H1 (cell line): ENCODE data around the gene ZNF839. TPM values are rescaled to one million over a fixed set of nuclear protein-coding genes. Genes with fewer than 3 reads are reported as not detected.
A peak's percentile ranks its signal among the peaks of the same experiment; 100 is the strongest.

Experiments
- ATF3 ChIP-seq: IDR thresholded peaks from 2 replicates; pipeline ENCODE4 v1.6.1; 2011; ENCODE audit warnings: low read depth, mild to moderate bottlenecking, low read length; ENCODE audit not compliant: insufficient read depth
- CBX8 ChIP-seq: fragments of 300-800, 300-1000 bp; sonication (generic); IDR thresholded peaks from 2 replicates; pipeline ENCODE4 v1.7.1; 2016; ENCODE audit warnings: low read depth, low read length, borderline replicate concordance
- EZH2 ChIP-seq: fragments of 200-600 bp; sonication (generic); IDR thresholded peaks from 2 replicates; pipeline ENCODE4 v1.7.1; 2012; ENCODE audit warnings: low read depth, mild to moderate bottlenecking, moderate library complexity, low read length, inconsistent platforms; ENCODE audit not compliant: severe bottlenecking
- KDM5A ChIP-seq: fragments of 200-600 bp; IDR thresholded peaks from 2 replicates; pipeline ENCODE4 v1.7.1; 2012; ENCODE audit warnings: mild to moderate bottlenecking, low read length, inconsistent platforms, mixed read lengths
- MAFK ChIP-seq: IDR thresholded peaks from 2 replicates; pipeline ENCODE4 v1.6.1; 2012; ENCODE audit warnings: low read depth, mild to moderate bottlenecking, improper control_type of control experiment, low read length
- MAX ChIP-seq: IDR thresholded peaks from 2 replicates; pipeline ENCODE4 v1.6.1; 2012; ENCODE audit warnings: inconsistent platforms
- POLR2AphosphoS5 ChIP-seq: IDR thresholded peaks from 2 replicates; pipeline ENCODE4 v1.6.1; 2011; ENCODE audit warnings: low read depth, low read length
- RFX5 ChIP-seq: IDR thresholded peaks from 2 replicates; pipeline ENCODE4 v1.6.1; 2011; ENCODE audit warnings: low read depth, low read length, improper control_type of control experiment, borderline replicate concordance
- RXRA ChIP-seq: IDR thresholded peaks from 2 replicates; pipeline ENCODE4 v1.6.1; 2011; ENCODE audit warnings: low read depth, mild to moderate bottlenecking, low read length, moderate library complexity; ENCODE audit not compliant: insufficient read depth
- SAP30 ChIP-seq: fragments of 300-600 bp; sonication (generic); IDR thresholded peaks from 2 replicates; pipeline ENCODE4 v1.7.1; 2012; ENCODE audit warnings: low read length, moderate library complexity, mild to moderate bottlenecking, inconsistent platforms; ENCODE audit not compliant: insufficient read depth, insufficient replicate concordance
- SIN3A ChIP-seq, 2 experiments: IDR thresholded peaks in 1 of 2; conservative IDR thresholded peaks in 1 of 2; 2 replicates each; pipeline ENCODE4 v1.6.1; 2011 to 2012; ENCODE audit warnings: low read length in 2 of 2, improper control_type of control experiment in 1 of 2, low read depth in 1 of 2, mild to moderate bottlenecking in 1 of 2
- SP2 ChIP-seq: IDR thresholded peaks from 2 replicates; pipeline ENCODE4 v1.6.1; 2012; ENCODE audit warnings: mild to moderate bottlenecking, low read length, inconsistent platforms
- SRF ChIP-seq: IDR thresholded peaks from 2 replicates; pipeline ENCODE4 v1.6.1; 2011; ENCODE audit warnings: mild to moderate bottlenecking, low read depth, low read length, moderate library complexity
- SUZ12 ChIP-seq: fragments of 200-600 bp; sonication (generic); IDR thresholded peaks from 2 replicates; pipeline ENCODE4 v1.6.1; 2012; ENCODE audit warnings: mild to moderate bottlenecking, inconsistent platforms, low read length, moderate library complexity, mixed read lengths
- TAF7 ChIP-seq: optimal IDR thresholded peaks from 2 replicates; pipeline ENCODE3; 2011; ENCODE audit warnings: low read depth, mild to moderate bottlenecking, inconsistent platforms, low read length, moderate library complexity, borderline replicate concordance
- ZNF274 ChIP-seq: IDR thresholded peaks from 2 replicates; pipeline ENCODE4 v1.7.0; 2012; ENCODE audit warnings: low read length, borderline replicate concordance; ENCODE audit errors: extremely low read depth
- polyA plus RNA-seq, 7 experiments: library from polyadenylated mRNA; depleted of rRNA in 3 of 7; stranded (reverse) in 5 of 7; unstranded in 2 of 7; fragments of >200 nt in 5 of 7; fragments of 200-250 nt in 2 of 7; gene quantifications; 1 replicate in 5 of 7; 2 replicates in 1 of 7; 4 replicates in 1 of 7; pipeline versions ENCODE4 v1.2.1 to v1.2.3, GENCODE V29; 2011 to 2013; ENCODE audit warnings: missing spikeins in 2 of 7, mixed read lengths in 2 of 7
- total RNA-seq: library from RNA; stranded (reverse); fragmentation: NEBNext Ultra II Directional; extraction: Animal tissue kit (Norgen Biotek cat#: 25700); gene quantifications from 2 replicates; pipeline ENCODE4 v1.2.1, GENCODE V29; 2021

The ZNF839 gene
- total and polyA plus RNA-seq, 2 of the 8 experiments (the other 6 are each of a cell fraction or from before 2014, with no cell fraction given), result 8.1 to 9.4 TPM

- peak; percentile 45 to 73; a peak in 1 of 4 replicates for TF ChIP-seq SIN3A (conservative IDR thresholded peaks at IDR 0.05 in 1 of 2, IDR thresholded peaks at IDR 0.05 in 1 of 2; ENCODE audit: low read depth in 1 of 2, low read length in 2 of 2)
- TF ChIP-seq SAP30, result peak; percentile 96
- peak; percentile 30; the same call in 1 of the 2 replicates for TF ChIP-seq POLR2AphosphoS5
- TF ChIP-seq RXRA, result no peak
- TF ChIP-seq MAX, result no peak
- peak; percentile 35; the same call in 1 of the 2 replicates for TF ChIP-seq SP2
- no peak for TF ChIP-seq SUZ12
- TF ChIP-seq EZH2, result no peak
- TF ChIP-seq KDM5A, result peak; percentile 39; the same call in 1 of the 2 replicates
- no peak for TF ChIP-seq TAF7
- no peak for TF ChIP-seq MAFK
- TF ChIP-seq ATF3, result no peak
- no peak for TF ChIP-seq RFX5
- TF ChIP-seq CBX8, result no peak
- no peak for TF ChIP-seq SRF
- TF ChIP-seq ZNF274, result no peak
Measured at GRCh38 chr14:102362545-102363181, 43.1 kb downstream of the ZNF839 start, which contains the start of the genes CINP and TECPR2 (continued).
